Liver (tissue), 3 donors: ENCODE measurements around the gene MYH11.

ENCODE experiments used
- ATF3 ChIP-seq: IDR thresholded peaks from 2 replicates; pipeline ENCODE4 v1.6.1; 2016; ENCODE audit warnings: antibody characterized with exemption
- CTCF ChIP-seq: fragments of 150-350 bp; IDR thresholded peaks from 2 replicates; pipeline ENCODE4 v1.5.1; 2017; ENCODE audit warnings: improper control_type of control experiment, low read depth, low read length; ENCODE audit not compliant: missing input control
- donor health status: healthy.
- donor health status: healthy.

GRCh38 chr16:15691046-15691445 lies 165.8 kb downstream of the MYH11 start:
- TF ChIP-seq ATF3 (no peak), CTCF (no peak)
